Esophagus mucosa (tissue), 1 donor: ENCODE measurements around the gene LHFPL6. TPM values are rescaled to one million over a fixed set of nuclear protein-coding genes. Genes with fewer than 3 reads are reported as not detected.
"Not testable (repeated sequence)": the region's sequence is repeated elsewhere in the genome, so short reads cannot be mapped to it uniquely, and the experiment has no call there.

ENCODE experiments used
- ATAC-seq: fragments of 200-7000 bp; cut with Tn5 transposase; one replicate; pipeline ENCODE4 v1.9.1; 2020
- total RNA-seq: library from RNA; stranded (reverse); gene quantifications from one replicate; pipeline ENCODE4 v1.2.4, GENCODE V29; 2023
- donor health status: DM: yes; HTN: yes; CAD: no.

Gene LHFPL6
- total RNA-seq, 1 donor from 2014 or later: 3.3 TPM

GRCh38 chr13:39341251-39341650, 261.7 kb downstream of the LHFPL6 start:
- no peak for ATAC-seq

GRCh38 chr13:39338114-39338513, 264.9 kb downstream of the LHFPL6 start:
- not testable (repeated sequence) for ATAC-seq

- ATAC-seq: no peak
Observed at GRCh38 chr13:39336937-39337336, 266.1 kb downstream of the LHFPL6 start.

- no peak for ATAC-seq
Observed at GRCh38 chr13:39336207-39336606, 266.8 kb downstream of the LHFPL6 start.

GRCh38 chr13:39335721-39336120, 267.3 kb downstream of the LHFPL6 start:
- no peak for ATAC-seq

GRCh38 chr13:39330504-39330903, 272.5 kb downstream of the LHFPL6 start:
- no peak for ATAC-seq

- ATAC-seq: no peak
Observed at GRCh38 chr13:39329182-39329639, 273.8 kb downstream of the LHFPL6 start.

- no peak for ATAC-seq
Observed at GRCh38 chr13:39327172-39327479, 275.9 kb downstream of the LHFPL6 start.

- no peak for ATAC-seq
Observed at GRCh38 chr13:39326469-39327171, 276.4 kb downstream of the LHFPL6 start.

- ATAC-seq: no peak
Observed at GRCh38 chr13:39324806-39325311, 278.1 kb downstream of the LHFPL6 start.

- ATAC-seq: no peak
Observed at GRCh38 chr13:39322836-39323585, 280.0 kb downstream of the LHFPL6 start.

GRCh38 chr13:39321574-39321973, 281.4 kb downstream of the LHFPL6 start:
- ATAC-seq: no peak

GRCh38 chr13:39318161-39318560, 284.8 kb downstream of the LHFPL6 start:
- no peak for ATAC-seq

- ATAC-seq: no peak
Observed at GRCh38 chr13:39317291-39317690, 285.7 kb downstream of the LHFPL6 start.

GRCh38 chr13:39315796-39316195, 287.2 kb downstream of the LHFPL6 start:
- ATAC-seq: no peak

GRCh38 chr13:39313721-39314120, 289.3 kb downstream of the LHFPL6 start:
- no peak for ATAC-seq

GRCh38 chr13:39312596-39312995, 290.4 kb downstream of the LHFPL6 start:
- no peak for ATAC-seq

- ATAC-seq: no peak
Observed at GRCh38 chr13:39311619-39312018, 291.4 kb downstream of the LHFPL6 start.

- no peak for ATAC-seq
Observed at GRCh38 chr13:39310961-39311360, 292.0 kb downstream of the LHFPL6 start.

- no peak for ATAC-seq
Observed at GRCh38 chr13:39306639-39307589, 296.1 kb downstream of the LHFPL6 start.

GRCh38 chr13:39302820-39303219, 300.2 kb downstream of the LHFPL6 start:
- no peak for ATAC-seq

GRCh38 chr13:39298951-39299350, 304.0 kb downstream of the LHFPL6 start:
- no peak for ATAC-seq

- ATAC-seq: no peak
Observed at GRCh38 chr13:39297664-39298171, 305.3 kb downstream of the LHFPL6 start.
